ENCODE results near the gene BMP6. TPM values are rescaled to one million over a fixed set of nuclear protein-coding genes. Genes with fewer than 3 reads are reported as not detected.

The BMP6 gene
- total and polyA plus RNA-seq, 2 experiments from 2014 or later = 0.84 to 2.8 TPM

DNA sequence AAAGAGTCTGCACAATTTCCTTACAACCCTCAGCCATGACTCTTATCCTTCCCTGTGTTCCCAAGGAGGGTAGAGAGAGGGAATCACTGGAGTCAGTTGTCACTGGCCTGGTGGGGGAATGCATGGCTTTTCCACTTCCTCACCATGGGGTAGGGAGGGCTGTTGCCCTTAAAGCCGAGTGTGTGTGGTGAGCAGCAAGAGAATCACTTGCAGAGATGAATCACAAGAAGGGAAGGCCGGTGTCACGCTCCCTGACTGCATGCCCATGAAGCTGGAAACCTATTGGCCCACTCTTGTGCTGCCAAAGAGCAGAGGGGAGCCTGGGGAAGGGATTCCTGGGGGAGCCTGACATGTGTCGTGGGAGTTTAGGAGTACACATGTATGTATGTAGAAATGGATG is 18.1 kb upstream of the BMP6 start:
- Histone ChIP-seq H3K9me2 (ENCODE audit: insufficient read depth) (no peaks in the 10 kb centered on the region), H3K4me3 (no peak overlapping the region), H3K27ac (ENCODE audit: low read depth) (no peak overlapping the region), H3F3A (replicated peaks; ENCODE audit: low read depth) (no peaks in the 10 kb centered on the region), H4K20me1 (replicated peaks; ENCODE audit: insufficient read depth) (no peaks in the 10 kb centered on the region), H3K36me3 (ENCODE audit: insufficient read depth) (no peaks in the 10 kb centered on the region), H3K79me2 (replicated peaks; ENCODE audit: insufficient read depth) (no peaks in the 10 kb centered on the region), H2AFZ (no peak overlapping the region), H3K4me1 (ENCODE audit: insufficient read depth) (no peaks in the 10 kb centered on the region), H3K27me3 (ENCODE audit: insufficient read depth) (no peaks in the 10 kb centered on the region), H3K4me2 (no peak overlapping the region)
- Mint-ChIP-seq H3K36me3 (ENCODE audit: low read depth) (no peaks in the 10 kb centered on the region), H3K4me3 (no peak overlapping the region), H3K4me1 (no peaks in the 10 kb centered on the region), H3K27me3 (ENCODE audit: insufficient read depth, low read depth, poor library complexity) (no peaks in the 10 kb centered on the region), H3K9me3 (no peaks in the 10 kb centered on the region), H3K27ac (no peak overlapping the region)
- ATAC-seq (no peak), DNase-seq (ENCODE audit: low spot score) (no peak)
- TF ChIP-seq, protein P1, sequence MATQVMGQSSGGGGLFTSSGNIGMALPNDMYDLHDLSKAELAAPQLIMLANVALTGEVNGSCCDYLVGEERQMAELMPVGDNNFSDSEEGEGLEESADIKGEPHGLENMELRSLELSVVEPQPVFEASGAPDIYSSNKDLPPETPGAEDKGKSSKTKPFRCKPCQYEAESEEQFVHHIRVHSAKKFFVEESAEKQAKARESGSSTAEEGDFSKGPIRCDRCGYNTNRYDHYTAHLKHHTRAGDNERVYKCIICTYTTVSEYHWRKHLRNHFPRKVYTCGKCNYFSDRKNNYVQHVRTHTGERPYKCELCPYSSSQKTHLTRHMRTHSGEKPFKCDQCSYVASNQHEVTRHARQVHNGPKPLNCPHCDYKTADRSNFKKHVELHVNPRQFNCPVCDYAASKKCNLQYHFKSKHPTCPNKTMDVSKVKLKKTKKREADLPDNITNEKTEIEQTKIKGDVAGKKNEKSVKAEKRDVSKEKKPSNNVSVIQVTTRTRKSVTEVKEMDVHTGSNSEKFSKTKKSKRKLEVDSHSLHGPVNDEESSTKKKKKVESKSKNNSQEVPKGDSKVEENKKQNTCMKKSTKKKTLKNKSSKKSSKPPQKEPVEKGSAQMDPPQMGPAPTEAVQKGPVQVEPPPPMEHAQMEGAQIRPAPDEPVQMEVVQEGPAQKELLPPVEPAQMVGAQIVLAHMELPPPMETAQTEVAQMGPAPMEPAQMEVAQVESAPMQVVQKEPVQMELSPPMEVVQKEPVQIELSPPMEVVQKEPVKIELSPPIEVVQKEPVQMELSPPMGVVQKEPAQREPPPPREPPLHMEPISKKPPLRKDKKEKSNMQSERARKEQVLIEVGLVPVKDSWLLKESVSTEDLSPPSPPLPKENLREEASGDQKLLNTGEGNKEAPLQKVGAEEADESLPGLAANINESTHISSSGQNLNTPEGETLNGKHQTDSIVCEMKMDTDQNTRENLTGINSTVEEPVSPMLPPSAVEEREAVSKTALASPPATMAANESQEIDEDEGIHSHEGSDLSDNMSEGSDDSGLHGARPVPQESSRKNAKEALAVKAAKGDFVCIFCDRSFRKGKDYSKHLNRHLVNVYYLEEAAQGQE (IDR thresholded peaks at IDR 0.05; ENCODE audit: unreplicated experiment) = no peak
- TF ChIP-seq ZNF114 (CRISPR knock-in tag; IDR thresholded peaks at IDR 0.05) = no peak
- TF ChIP-seq EZH2phosphoT487 (IDR thresholded peaks at IDR 0.05; ENCODE audit: unreplicated experiment) = no peak
- TF ChIP-seq, protein P2, sequence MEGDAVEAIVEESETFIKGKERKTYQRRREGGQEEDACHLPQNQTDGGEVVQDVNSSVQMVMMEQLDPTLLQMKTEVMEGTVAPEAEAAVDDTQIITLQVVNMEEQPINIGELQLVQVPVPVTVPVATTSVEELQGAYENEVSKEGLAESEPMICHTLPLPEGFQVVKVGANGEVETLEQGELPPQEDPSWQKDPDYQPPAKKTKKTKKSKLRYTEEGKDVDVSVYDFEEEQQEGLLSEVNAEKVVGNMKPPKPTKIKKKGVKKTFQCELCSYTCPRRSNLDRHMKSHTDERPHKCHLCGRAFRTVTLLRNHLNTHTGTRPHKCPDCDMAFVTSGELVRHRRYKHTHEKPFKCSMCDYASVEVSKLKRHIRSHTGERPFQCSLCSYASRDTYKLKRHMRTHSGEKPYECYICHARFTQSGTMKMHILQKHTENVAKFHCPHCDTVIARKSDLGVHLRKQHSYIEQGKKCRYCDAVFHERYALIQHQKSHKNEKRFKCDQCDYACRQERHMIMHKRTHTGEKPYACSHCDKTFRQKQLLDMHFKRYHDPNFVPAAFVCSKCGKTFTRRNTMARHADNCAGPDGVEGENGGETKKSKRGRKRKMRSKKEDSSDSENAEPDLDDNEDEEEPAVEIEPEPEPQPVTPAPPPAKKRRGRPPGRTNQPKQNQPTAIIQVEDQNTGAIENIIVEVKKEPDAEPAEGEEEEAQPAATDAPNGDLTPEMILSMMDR (conservative IDR thresholded peaks at IDR 0.05; ENCODE audit: low read depth in 2 of 2) = no peak
- TF ChIP-seq CREB1 (CRISPR knock-in tag; IDR thresholded peaks at IDR 0.05; ENCODE audit: low read depth) = no peak
- TF ChIP-seq, protein P3, sequence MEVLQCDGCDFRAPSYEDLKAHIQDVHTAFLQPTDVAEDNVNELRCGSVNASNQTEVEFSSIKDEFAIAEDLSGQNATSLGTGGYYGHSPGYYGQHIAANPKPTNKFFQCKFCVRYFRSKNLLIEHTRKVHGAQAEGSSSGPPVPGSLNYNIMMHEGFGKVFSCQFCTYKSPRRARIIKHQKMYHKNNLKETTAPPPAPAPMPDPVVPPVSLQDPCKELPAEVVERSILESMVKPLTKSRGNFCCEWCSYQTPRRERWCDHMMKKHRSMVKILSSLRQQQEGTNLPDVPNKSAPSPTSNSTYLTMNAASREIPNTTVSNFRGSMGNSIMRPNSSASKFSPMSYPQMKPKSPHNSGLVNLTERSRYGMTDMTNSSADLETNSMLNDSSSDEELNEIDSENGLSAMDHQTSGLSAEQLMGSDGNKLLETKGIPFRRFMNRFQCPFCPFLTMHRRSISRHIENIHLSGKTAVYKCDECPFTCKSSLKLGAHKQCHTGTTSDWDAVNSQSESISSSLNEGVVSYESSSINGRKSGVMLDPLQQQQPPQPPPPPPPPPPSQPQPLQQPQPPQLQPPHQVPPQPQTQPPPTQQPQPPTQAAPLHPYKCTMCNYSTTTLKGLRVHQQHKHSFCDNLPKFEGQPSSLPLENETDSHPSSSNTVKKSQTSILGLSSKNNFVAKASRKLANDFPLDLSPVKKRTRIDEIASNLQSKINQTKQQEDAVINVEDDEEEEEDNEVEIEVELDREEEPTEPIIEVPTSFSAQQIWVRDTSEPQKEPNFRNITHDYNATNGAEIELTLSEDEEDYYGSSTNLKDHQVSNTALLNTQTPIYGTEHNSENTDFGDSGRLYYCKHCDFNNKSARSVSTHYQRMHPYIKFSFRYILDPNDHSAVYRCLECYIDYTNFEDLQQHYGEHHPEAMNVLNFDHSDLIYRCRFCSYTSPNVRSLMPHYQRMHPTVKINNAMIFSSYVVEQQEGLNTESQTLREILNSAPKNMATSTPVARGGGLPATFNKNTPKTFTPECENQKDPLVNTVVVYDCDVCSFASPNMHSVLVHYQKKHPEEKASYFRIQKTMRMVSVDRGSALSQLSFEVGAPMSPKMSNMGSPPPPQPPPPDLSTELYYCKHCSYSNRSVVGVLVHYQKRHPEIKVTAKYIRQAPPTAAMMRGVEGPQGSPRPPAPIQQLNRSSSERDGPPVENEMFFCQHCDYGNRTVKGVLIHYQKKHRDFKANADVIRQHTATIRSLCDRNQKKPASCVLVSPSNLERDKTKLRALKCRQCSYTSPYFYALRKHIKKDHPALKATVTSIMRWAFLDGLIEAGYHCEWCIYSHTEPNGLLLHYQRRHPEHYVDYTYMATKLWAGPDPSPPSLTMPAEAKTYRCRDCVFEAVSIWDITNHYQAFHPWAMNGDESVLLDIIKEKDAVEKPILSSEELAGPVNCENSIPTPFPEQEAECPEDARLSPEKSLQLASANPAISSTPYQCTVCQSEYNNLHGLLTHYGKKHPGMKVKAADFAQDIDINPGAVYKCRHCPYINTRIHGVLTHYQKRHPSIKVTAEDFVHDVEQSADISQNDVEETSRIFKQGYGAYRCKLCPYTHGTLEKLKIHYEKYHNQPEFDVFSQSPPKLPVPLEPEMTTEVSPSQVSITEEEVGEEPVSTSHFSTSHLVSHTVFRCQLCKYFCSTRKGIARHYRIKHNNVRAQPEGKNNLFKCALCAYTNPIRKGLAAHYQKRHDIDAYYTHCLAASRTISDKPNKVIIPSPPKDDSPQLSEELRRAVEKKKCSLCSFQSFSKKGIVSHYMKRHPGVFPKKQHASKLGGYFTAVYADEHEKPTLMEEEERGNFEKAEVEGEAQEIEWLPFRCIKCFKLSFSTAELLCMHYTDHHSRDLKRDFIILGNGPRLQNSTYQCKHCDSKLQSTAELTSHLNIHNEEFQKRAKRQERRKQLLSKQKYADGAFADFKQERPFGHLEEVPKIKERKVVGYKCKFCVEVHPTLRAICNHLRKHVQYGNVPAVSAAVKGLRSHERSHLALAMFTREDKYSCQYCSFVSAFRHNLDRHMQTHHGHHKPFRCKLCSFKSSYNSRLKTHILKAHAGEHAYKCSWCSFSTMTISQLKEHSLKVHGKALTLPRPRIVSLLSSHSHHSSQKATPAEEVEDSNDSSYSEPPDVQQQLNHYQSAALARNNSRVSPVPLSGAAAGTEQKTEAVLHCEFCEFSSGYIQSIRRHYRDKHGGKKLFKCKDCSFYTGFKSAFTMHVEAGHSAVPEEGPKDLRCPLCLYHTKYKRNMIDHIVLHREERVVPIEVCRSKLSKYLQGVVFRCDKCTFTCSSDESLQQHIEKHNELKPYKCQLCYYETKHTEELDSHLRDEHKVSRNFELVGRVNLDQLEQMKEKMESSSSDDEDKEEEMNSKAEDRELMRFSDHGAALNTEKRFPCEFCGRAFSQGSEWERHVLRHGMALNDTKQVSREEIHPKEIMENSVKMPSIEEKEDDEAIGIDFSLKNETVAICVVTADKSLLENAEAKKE (CRISPR knock-in tag; IDR thresholded peaks at IDR 0.05) = no peak
- no peak for TF ChIP-seq ZNF331 (CRISPR knock-in tag; IDR thresholded peaks at IDR 0.05; ENCODE audit: low read depth)
- no peak for TF ChIP-seq JUNB (IDR thresholded peaks at IDR 0.05; ENCODE audit: unreplicated experiment)
- TF ChIP-seq, protein P4, sequence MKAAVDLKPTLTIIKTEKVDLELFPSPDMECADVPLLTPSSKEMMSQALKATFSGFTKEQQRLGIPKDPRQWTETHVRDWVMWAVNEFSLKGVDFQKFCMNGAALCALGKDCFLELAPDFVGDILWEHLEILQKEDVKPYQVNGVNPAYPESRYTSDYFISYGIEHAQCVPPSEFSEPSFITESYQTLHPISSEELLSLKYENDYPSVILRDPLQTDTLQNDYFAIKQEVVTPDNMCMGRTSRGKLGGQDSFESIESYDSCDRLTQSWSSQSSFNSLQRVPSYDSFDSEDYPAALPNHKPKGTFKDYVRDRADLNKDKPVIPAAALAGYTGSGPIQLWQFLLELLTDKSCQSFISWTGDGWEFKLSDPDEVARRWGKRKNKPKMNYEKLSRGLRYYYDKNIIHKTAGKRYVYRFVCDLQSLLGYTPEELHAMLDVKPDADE (IDR thresholded peaks at IDR 0.05) = no peak
